NCI-H446 treated with DMSO at 0.1 percent for 48 hours (cell line): Measurements from ENCODE around the gene RAI2.
"Not testable (repeated sequence)": the region's sequence is repeated elsewhere in the genome, so short reads cannot be mapped to it uniquely, and the experiment has no call there.

Experiments used
- DNase-seq: peaks from one replicate; lab custom pipeline; 2025; lab: John Stamatoyannopoulos, UW

The RAI2 gene

DNA sequence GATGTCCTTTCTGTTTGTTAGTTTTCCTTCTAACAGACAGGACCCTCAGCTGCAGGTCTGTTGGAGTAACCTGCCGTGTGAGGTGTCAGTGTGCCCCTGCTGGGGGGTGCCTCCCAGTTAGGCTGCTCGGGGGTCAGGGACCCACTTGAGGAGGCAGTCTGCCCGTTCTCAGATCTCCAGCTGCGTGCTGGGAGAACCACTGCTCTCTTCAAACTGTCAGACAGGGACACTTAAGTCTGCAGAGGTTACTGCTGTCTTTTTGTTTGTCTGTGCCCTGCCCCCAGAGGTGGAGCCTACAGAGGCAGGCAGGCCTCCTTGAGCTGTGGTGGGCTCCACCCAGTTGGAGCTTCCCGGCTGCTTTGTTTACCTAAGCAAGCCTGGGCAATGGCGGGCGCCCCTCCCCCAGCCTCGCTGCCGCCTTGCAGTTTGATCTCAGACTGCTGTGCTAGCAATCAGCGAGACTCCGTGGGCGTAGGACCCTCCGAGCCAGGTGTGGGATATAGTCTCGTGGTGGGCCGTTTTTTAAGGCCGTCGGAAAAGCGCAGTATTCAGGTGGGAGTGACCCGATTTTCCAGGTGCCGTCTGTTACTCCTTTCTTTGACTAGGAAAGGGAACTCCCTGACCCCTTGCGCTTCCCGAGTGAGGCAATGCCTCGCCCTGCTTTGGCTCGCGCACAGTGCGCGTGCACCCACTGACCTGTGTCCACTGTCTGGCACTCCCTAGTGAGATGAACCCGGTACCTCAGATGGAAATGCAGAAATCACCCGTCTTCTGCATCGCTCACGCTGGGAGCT, 74.3 kb downstream of the RAI2 start:
- not testable (repeated sequence) for DNase-seq

DNA sequence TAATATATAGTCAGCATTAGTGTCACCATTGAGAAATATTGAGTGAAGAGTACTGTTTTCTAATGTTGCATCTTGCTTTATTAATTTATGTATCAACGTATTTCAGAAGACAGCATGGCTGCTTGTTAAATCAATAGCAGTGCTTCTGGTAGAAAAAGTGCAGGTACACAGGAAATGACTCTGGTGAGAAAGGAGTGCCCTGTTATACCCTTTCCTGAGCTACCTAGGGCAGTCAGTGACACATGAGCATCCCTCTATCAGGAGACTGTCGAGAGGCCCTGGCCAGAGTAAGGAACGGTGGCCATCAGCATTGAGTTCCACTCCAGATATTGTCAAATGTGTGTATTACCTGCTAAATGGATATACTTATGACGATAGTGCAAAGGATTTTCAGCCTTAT, 81.7 kb downstream of the RAI2 start:
- DNase-seq = no peak

DNA sequence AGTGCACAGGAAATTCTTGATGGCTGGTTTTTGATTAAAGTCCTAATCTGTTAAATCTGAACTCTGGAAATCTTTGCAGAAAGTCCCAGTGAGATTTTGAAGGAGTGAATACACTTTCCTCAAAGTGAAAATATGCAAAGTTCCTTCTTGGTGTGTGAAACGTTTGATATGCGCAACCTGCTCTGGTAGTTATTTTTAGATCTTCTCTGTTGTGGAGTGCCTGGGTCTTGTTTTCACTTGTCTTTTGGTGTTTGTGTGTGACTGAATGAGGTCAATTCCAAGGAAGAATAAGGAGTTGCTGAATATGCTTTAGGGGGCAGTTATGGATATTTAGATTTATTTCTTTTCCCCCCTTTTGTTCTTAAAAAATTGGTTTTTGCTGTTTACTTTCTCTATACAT, 82.1 kb downstream of the RAI2 start:
- no peak for DNase-seq

DNA sequence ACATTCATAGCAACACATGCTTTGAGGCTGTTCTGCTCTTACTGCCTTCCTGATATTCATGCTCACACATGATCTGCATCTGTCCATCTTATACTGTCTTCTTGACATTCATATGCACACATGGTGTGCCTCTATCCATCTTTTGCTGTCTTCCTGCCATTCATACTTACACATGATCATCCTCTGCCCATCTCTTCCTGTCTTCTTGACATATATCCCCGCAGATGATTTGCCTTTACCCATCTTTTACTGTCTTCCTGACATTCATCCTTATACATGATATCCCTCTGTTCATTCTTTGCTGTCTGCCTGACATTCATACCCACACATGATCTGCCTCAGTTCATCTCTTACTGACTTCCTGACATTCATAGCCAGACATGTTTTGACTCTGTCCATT, 87.0 kb downstream of the RAI2 start:
- DNase-seq = no peak

DNA sequence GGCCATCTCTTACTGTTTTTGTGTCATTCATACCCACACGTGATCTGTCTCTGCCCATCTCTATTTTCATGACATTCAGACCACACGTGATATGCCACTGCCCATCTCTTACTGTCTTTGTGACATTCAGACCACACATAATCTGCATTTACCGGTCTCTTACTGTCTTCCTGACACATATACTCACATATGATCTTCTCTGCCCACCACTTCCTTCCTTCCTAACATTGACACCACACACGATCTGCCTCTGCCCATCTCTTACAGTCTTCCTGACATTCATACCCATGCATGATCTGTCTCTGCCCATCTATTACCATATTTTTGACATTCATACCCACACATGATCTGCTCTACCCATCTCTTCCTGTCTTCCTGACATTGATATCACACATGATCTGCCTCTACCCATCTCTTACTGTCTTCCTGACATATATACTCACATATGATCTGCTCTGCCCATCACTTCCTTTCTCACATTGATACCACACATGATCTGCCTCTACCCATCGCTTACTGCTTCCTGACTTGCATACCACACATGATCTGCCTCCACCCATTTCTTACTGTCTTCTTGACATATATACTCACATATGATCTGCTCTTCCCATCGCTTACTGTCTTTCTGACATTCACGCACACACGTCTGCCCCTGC, 87.7 kb downstream of the RAI2 start:
- no peak for DNase-seq

DNA sequence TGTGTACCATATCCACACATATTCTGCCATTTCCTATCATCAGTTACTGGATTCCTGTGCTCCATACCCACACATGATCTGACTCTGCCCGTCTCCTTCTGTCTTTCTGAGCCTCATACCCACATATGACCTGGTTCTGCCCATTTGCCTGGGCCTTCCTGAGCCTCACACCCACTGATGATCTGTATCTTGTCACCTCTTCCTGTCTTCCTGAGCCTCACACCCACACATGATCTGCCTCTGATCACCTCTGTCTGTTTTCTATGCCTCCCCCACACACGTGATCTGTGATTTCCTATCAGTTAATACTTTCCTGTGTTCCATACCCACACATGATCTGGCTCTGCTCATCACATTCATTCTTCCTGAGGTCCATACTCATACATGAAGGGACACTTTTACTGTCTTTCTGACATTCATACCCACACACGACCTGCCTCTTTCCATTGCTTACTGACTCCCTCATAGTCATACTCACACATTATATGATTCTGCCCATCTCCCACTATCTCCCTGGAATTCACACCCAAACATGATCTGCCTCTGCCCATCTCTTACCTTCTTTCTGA, 91.3 kb downstream of the RAI2 start:
- no peak for DNase-seq

DNA sequence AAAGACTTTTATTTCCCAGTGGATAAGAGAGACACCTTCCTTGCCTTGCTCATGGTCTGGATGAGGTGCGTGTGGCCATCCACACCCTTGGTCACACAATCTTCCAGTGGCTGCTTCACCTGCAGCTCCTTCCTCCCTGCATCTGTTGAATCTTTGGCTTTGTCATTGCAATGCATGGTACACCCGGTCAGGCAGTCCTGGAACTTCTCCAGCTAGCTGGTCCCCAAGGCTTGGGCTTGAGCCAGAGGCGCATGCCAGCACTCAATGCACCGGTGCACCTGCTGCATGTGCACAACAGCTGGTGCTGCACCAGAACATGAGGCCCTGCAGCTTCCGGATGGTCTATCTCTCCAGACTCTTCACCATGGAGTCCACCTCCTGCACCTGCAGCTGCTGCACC, 92.1 kb downstream of the RAI2 start:
- no peak for DNase-seq

DNA sequence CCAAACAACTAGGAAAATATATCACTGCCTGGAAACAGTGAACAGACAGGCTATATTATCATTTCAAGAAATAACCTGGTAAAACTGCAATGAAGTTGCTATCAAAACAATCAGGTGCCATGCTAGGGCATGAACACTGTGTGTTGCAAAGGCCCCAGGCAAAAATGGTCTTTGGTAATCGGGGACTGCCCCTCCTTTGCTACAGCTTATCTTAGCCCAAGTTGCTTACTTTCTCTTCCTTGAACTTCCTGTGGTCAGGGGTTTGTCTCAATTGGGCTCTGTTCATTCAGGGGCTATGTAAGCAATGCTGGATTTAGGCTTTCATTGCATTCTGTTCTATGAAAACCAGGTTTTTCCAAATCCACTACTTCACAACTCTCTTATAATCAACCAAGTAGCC, 93.4 kb downstream of the RAI2 start:
- DNase-seq = no peak

DNA sequence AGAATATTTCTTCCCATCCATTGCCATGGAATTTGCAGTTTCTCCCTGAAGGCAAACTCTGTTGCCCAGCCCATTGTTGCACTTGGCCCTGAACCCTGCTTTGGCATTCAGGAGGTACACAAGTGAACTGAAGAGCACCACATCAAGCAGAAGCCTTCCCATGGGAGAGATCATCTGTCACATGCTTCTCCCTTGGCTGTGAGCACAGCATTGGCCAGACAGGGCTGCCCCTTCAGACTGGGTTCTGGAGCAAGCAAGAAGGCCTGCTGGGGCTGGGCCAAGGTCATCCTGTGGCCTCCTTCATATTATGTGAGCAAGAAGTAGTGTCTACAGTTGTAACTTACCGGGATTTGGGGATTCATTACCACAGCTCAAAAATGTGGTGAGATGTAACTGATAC, 101.1 kb downstream of the RAI2 start:
- no peak for DNase-seq

DNA sequence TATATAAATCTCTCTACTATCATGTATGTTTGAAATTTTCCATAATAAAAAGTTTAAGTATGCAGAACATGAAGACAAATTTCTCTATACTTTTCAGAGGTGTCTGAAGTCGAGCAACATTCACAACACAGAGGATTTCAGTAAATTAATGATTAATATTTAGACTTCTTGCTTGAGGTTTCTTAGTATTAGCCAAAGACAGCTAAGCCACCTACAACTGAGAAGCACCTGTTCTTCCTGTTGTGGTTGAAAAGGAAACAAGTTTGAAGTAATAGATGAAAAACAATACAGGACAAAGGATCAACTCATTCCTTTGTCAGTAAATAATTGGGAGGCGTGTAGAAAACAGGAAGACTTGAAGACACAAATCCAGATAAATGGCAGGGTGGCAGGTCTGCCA, 102.7 kb downstream of the RAI2 start:
- DNase-seq = no peak

DNA sequence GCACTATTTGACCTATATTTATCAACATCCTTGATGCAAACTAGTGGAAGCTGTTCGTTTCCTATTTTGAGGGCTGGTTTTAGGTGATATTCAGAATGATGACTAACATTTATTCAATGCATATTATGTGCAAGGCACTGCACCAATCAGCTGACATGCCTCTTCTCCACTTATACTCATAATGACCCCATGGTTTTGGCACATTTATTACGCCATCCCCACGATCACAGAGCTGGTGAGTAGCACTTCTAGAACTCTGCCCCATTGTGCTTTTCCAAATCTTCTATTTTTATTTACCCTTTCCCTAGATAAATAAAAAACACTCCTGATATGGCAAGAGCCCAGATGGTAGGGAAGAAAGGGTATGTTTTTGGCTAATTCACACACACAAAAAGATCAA, 110.7 kb downstream of the RAI2 start:
- DNase-seq = no peak
